ENCODE results near the gene CX3CL1. TPM values are rescaled to one million over a fixed set of nuclear protein-coding genes. Genes with fewer than 3 reads are reported as not detected.

Gene CX3CL1
- total RNA-seq, 1 donor from 2014 or later: 2.5 TPM

GRCh38 chr16:57382535-57383275 is 10.4 kb downstream of the CX3CL1 start:
- Mint-ChIP-seq H3K9me3 (no peaks in the 10 kb centered on the region), H3K27me3 (ENCODE audit: low read depth) (no peaks in the 10 kb centered on the region), H3K27ac (no peak overlapping the region), H3K4me1 (peaks cover 12% of the 10 kb centered on the region), H3K4me3 (no peak overlapping the region), H3K36me3 (no peaks in the 10 kb centered on the region)
- no peak for TF ChIP-seq CTCF (IDR thresholded peaks at IDR 0.05; ENCODE audit: unreplicated experiment)
- no peak for DNase-seq (ENCODE audit: low spot score in 2 of 2, unreplicated experiment in 2 of 2)

GRCh38 chr16:57383276-57384247 is 11.3 kb downstream of the CX3CL1 start:
- H3K27ac Mint-ChIP-seq: peak overlapping the region; percentile 45
- no peak for TF ChIP-seq CTCF (IDR thresholded peaks at IDR 0.05; ENCODE audit: unreplicated experiment)
- DNase-seq (ENCODE audit: low spot score in 2 of 2, unreplicated experiment in 2 of 2): no peak
- no peaks in the 10 kb centered on the region for H3K36me3 Mint-ChIP-seq
- peaks cover 12% of the 10 kb centered on the region for H3K4me1 Mint-ChIP-seq
- no peak overlapping the region for H3K4me3 Mint-ChIP-seq
- no peaks in the 10 kb centered on the region for H3K27me3 Mint-ChIP-seq (ENCODE audit: low read depth)
- H3K9me3 Mint-ChIP-seq: no peaks in the 10 kb centered on the region

- Mint-ChIP-seq H3K4me1 (peaks cover 15% of the 10 kb centered on the region), H3K36me3 (no peaks in the 10 kb centered on the region), H3K27ac (peak overlapping the region; percentile 45), H3K27me3 (ENCODE audit: low read depth) (no peaks in the 10 kb centered on the region), H3K4me3 (no peak overlapping the region), H3K9me3 (no peaks in the 10 kb centered on the region)
- no peak for DNase-seq (ENCODE audit: low spot score in 2 of 2, unreplicated experiment in 2 of 2)
- no peak for TF ChIP-seq CTCF (IDR thresholded peaks at IDR 0.05; ENCODE audit: unreplicated experiment)
Observed at GRCh38 chr16:57384248-57385070, 12.2 kb downstream of the CX3CL1 start.

- DNase-seq (ENCODE audit: low spot score in 2 of 2, unreplicated experiment in 2 of 2): no peak
- Mint-ChIP-seq H3K4me1 (peaks cover 16% of the 10 kb centered on the region), H3K4me3 (no peak overlapping the region), H3K36me3 (no peaks in the 10 kb centered on the region), H3K9me3 (no peaks in the 10 kb centered on the region), H3K27me3 (ENCODE audit: low read depth) (peaks cover under 1% of the 10 kb centered on the region), H3K27ac (no peak overlapping the region)
- no peak for TF ChIP-seq CTCF (IDR thresholded peaks at IDR 0.05; ENCODE audit: unreplicated experiment)
Observed at GRCh38 chr16:57385083-57385482, 12.8 kb downstream of the CX3CL1 start.

GRCh38 chr16:57386381-57386951 is 14.2 kb downstream of the CX3CL1 start:
- no peak overlapping the region for H3K4me3 Mint-ChIP-seq
- peak overlapping the region; percentile 13 for H3K27ac Mint-ChIP-seq
- H3K27me3 Mint-ChIP-seq (ENCODE audit: low read depth): peaks cover 4% of the 10 kb centered on the region
- DNase-seq (ENCODE audit: low spot score in 2 of 2, unreplicated experiment in 2 of 2): no peak
- H3K4me1 Mint-ChIP-seq: peaks cover 16% of the 10 kb centered on the region
- H3K36me3 Mint-ChIP-seq: no peaks in the 10 kb centered on the region
- H3K9me3 Mint-ChIP-seq: peaks cover 3% of the 10 kb centered on the region
- TF ChIP-seq CTCF (IDR thresholded peaks at IDR 0.05; ENCODE audit: unreplicated experiment): no peak

Measured in mesothelial cell of epicardium (in vitro differentiated cells).